ENCODE results near the gene KATNAL2. TPM values are rescaled to one million over a fixed set of nuclear protein-coding genes. Genes with fewer than 3 reads are reported as not detected.
"Not testable (repeated sequence)": the region's sequence is repeated elsewhere in the genome, so short reads cannot be mapped to it uniquely, and the experiment has no call there.

Gene KATNAL2
- total RNA-seq, 2 donors from 2014 or later, result 1.3 to 2.2 TPM

- no peak for TF ChIP-seq CTCF (IDR thresholded peaks at IDR 0.05)
- H3K9ac ChIP-seq (ENCODE audit: low read depth in 2 of 2, low read length in 2 of 2), result no peak overlapping the region
- no peaks in the 10 kb centered on the region for H3K36me3 ChIP-seq
- no peak for DNase-seq
- no peaks in the 10 kb centered on the region for H3K4me1 ChIP-seq
- H3K9me3 ChIP-seq, result no peaks in the 10 kb centered on the region
- H3K27ac ChIP-seq, result no peak overlapping the region
- no peaks in the 10 kb centered on the region for H3K27me3 ChIP-seq
- H3K4me3 ChIP-seq, result no peak overlapping the region
- intact Hi-C loops (cut with DNase I), result no loop called here
These were observed 40.8 kb downstream of the KATNAL2 start for GRCh38 chr18:46958209-46958608.

- H3K9me3 ChIP-seq; DNase-seq; H3K27ac ChIP-seq; H3K4me1 ChIP-seq; H3K4me3 ChIP-seq; H3K36me3 ChIP-seq; H3K27me3 ChIP-seq; H3K9ac ChIP-seq (ENCODE audit: low read depth in 2 of 2, low read length in 2 of 2); intact Hi-C loops (cut with DNase I): not testable (repeated sequence)
These were observed 46.5 kb downstream of the KATNAL2 start for GRCh38 chr18:46963656-46964578.

- H3K27me3 ChIP-seq; DNase-seq; H3K27ac ChIP-seq; H3K4me3 ChIP-seq; intact Hi-C loops (cut with DNase I); H3K4me1 ChIP-seq; H3K36me3 ChIP-seq; H3K9me3 ChIP-seq; H3K9ac ChIP-seq (ENCODE audit: low read depth in 2 of 2, low read length in 2 of 2): not testable (repeated sequence)
These were observed 47.3 kb downstream of the KATNAL2 start for GRCh38 chr18:46964579-46965293.

GRCh38 chr18:46966266-46966665, 48.9 kb downstream of the KATNAL2 start:
- H3K36me3 ChIP-seq; DNase-seq; H3K9me3 ChIP-seq; intact Hi-C loops (cut with DNase I); H3K27ac ChIP-seq; H3K27me3 ChIP-seq; H3K9ac ChIP-seq (ENCODE audit: low read depth in 2 of 2, low read length in 2 of 2); H3K4me3 ChIP-seq; H3K4me1 ChIP-seq: not testable (repeated sequence)

- H3K4me3 ChIP-seq; intact Hi-C loops (cut with DNase I); H3K9me3 ChIP-seq; DNase-seq; H3K36me3 ChIP-seq; H3K27ac ChIP-seq; H3K27me3 ChIP-seq; H3K9ac ChIP-seq (ENCODE audit: low read depth in 2 of 2, low read length in 2 of 2); H3K4me1 ChIP-seq: not testable (repeated sequence)
These were observed 52.1 kb downstream of the KATNAL2 start for GRCh38 chr18:46969551-46969950.

- H3K27me3 ChIP-seq; H3K36me3 ChIP-seq; H3K9me3 ChIP-seq; DNase-seq; H3K27ac ChIP-seq; H3K4me3 ChIP-seq; H3K4me1 ChIP-seq; intact Hi-C loops (cut with DNase I); H3K9ac ChIP-seq (ENCODE audit: low read depth in 2 of 2, low read length in 2 of 2): not testable (repeated sequence)
These were observed 102.5 kb downstream of the KATNAL2 start for GRCh38 chr18:47019870-47020269.

GRCh38 chr18:47020757-47021156, 103.4 kb downstream of the KATNAL2 start:
- H3K4me3 ChIP-seq; H3K9me3 ChIP-seq; intact Hi-C loops (cut with DNase I); H3K27me3 ChIP-seq; H3K36me3 ChIP-seq; DNase-seq; H3K4me1 ChIP-seq; H3K9ac ChIP-seq (ENCODE audit: low read depth in 2 of 2, low read length in 2 of 2); H3K27ac ChIP-seq: not testable (repeated sequence)

GRCh38 chr18:47022821-47023220, 105.4 kb downstream of the KATNAL2 start:
- H3K4me3 ChIP-seq; intact Hi-C loops (cut with DNase I); DNase-seq: not testable (repeated sequence)

GRCh38 chr18:47023769-47024465, 106.5 kb downstream of the KATNAL2 start:
- H3K9ac ChIP-seq (ENCODE audit: low read depth in 2 of 2, low read length in 2 of 2); DNase-seq; H3K4me1 ChIP-seq; intact Hi-C loops (cut with DNase I); H3K27ac ChIP-seq; H3K36me3 ChIP-seq; H3K9me3 ChIP-seq; H3K27me3 ChIP-seq; H3K4me3 ChIP-seq: not testable (repeated sequence)

More at GRCh38 chr18:47022821-47023220, 105.4 kb downstream of the KATNAL2 start:
- not testable (repeated sequence) for H3K36me3 ChIP-seq; H3K27me3 ChIP-seq; H3K9ac ChIP-seq (ENCODE audit: low read depth in 2 of 2, low read length in 2 of 2); H3K9me3 ChIP-seq; H3K27ac ChIP-seq; H3K4me1 ChIP-seq

GRCh38 chr18:47025557-47026174, 108.3 kb downstream of the KATNAL2 start:
- H3K27ac ChIP-seq; H3K4me1 ChIP-seq; H3K4me3 ChIP-seq; H3K9me3 ChIP-seq; H3K27me3 ChIP-seq; intact Hi-C loops (cut with DNase I); H3K36me3 ChIP-seq; DNase-seq; H3K9ac ChIP-seq (ENCODE audit: low read depth in 2 of 2, low read length in 2 of 2): not testable (repeated sequence)

- H3K27ac ChIP-seq; H3K4me1 ChIP-seq; intact Hi-C loops (cut with DNase I); H3K27me3 ChIP-seq; H3K9me3 ChIP-seq; H3K36me3 ChIP-seq; H3K9ac ChIP-seq (ENCODE audit: low read depth in 2 of 2, low read length in 2 of 2); DNase-seq; H3K4me3 ChIP-seq: not testable (repeated sequence)
These were observed 111.3 kb downstream of the KATNAL2 start for GRCh38 chr18:47028738-47029137.

Data from colonic mucosa (tissue), 4 donors.